Hippocampal formation (tissue), 2 donors: ENCODE measurements around the gene MS4A1.
"Not testable (repeated sequence)": the region's sequence is repeated elsewhere in the genome, so short reads cannot be mapped to it uniquely, and the experiment has no call there.

Source experiments
- DNase-seq, 2 donors: peaks; one replicate each; lab custom pipeline; 2025; lab: John Stamatoyannopoulos, UW

Gene MS4A1

GRCh38 chr11:60455531-60456042, at the start of gene MS4A1:
Gene MS4A1 (plus strand): TSS chr11:60455847. CDS start chr11:60462375, 6,528 bp downstream.
- DNase-seq = no peak

- DNase-seq = no peak
These were observed 35.6 kb upstream of the MS4A1 start for GRCh38 chr11:60420015-60420414.

- DNase-seq = no peak
These were observed 33.0 kb upstream of the MS4A1 start for GRCh38 chr11:60422609-60423008.

- DNase-seq = no peak
These were observed 27.1 kb upstream of the MS4A1 start for GRCh38 chr11:60428517-60428916.

GRCh38 chr11:60429272-60429671, 26.4 kb upstream of the MS4A1 start, which contains the start of gene MS4A5:
Gene MS4A5 (plus strand): TSS chr11:60429572. CDS start chr11:60429675, 103 bp downstream.
- DNase-seq = no peak

GRCh38 chr11:60431251-60431650, 24.4 kb upstream of the MS4A1 start:
- DNase-seq = no peak

GRCh38 chr11:60433401-60433800, 22.2 kb upstream of the MS4A1 start:
- DNase-seq = no peak

- DNase-seq = no peak
These were observed 8.6 kb upstream of the MS4A1 start for GRCh38 chr11:60447070-60447469.

- no peak for DNase-seq
These were observed 7.8 kb upstream of the MS4A1 start for GRCh38 chr11:60447846-60448245.

- DNase-seq = not testable (repeated sequence)
These were observed 4.5 kb upstream of the MS4A1 start for GRCh38 chr11:60451185-60451584.

GRCh38 chr11:60454212-60454611, 1.4 kb upstream of the MS4A1 start:
- no peak for DNase-seq

GRCh38 chr11:60457576-60457975, 1.9 kb downstream of the MS4A1 start:
- no peak for DNase-seq

GRCh38 chr11:60459345-60459744, 3.7 kb downstream of the MS4A1 start:
- DNase-seq = no peak

- no peak for DNase-seq
These were observed 13.2 kb downstream of the MS4A1 start for GRCh38 chr11:60468829-60469228.

GRCh38 chr11:60469723-60470122, 14.1 kb downstream of the MS4A1 start:
- DNase-seq = no peak

GRCh38 chr11:60477035-60477445, 21.4 kb downstream of the MS4A1 start:
- no peak for DNase-seq

GRCh38 chr11:60482361-60482760, 26.7 kb downstream of the MS4A1 start:
- DNase-seq = no peak

- no peak for DNase-seq
These were observed 30.3 kb downstream of the MS4A1 start for GRCh38 chr11:60485987-60486386.

GRCh38 chr11:60492488-60493009, 36.9 kb downstream of the MS4A1 start, which contains the start of gene MS4A12:
Gene MS4A12 (plus strand): TSS chr11:60492778. CDS start chr11:60497319, 4,541 bp downstream.
- no peak for DNase-seq

GRCh38 chr11:60493454-60493853, 37.8 kb downstream of the MS4A1 start:
- DNase-seq = no peak

GRCh38 chr11:60498399-60498798, 42.8 kb downstream of the MS4A1 start:
- DNase-seq = no peak

- no peak for DNase-seq
These were observed 43.2 kb downstream of the MS4A1 start for GRCh38 chr11:60498853-60499252.

- DNase-seq = no peak
These were observed 44.7 kb downstream of the MS4A1 start for GRCh38 chr11:60500276-60500910.
